ENCODE results near the gene NBPF26. TPM values are rescaled to one million over a fixed set of nuclear protein-coding genes. Genes with fewer than 3 reads are reported as not detected.
A peak's percentile ranks its signal among the peaks of the same experiment; 100 is the strongest.
"Not testable (repeated sequence)": the region's sequence is repeated elsewhere in the genome, so short reads cannot be mapped to it uniquely, and the experiment has no call there.

Gene NBPF26
- total and polyA plus RNA-seq, 9 of the 15 experiments (the other 6 are each of a cell fraction or from before 2014, with no cell fraction given) = 0.13 to 6.6 (median 5.2) TPM

DNA sequence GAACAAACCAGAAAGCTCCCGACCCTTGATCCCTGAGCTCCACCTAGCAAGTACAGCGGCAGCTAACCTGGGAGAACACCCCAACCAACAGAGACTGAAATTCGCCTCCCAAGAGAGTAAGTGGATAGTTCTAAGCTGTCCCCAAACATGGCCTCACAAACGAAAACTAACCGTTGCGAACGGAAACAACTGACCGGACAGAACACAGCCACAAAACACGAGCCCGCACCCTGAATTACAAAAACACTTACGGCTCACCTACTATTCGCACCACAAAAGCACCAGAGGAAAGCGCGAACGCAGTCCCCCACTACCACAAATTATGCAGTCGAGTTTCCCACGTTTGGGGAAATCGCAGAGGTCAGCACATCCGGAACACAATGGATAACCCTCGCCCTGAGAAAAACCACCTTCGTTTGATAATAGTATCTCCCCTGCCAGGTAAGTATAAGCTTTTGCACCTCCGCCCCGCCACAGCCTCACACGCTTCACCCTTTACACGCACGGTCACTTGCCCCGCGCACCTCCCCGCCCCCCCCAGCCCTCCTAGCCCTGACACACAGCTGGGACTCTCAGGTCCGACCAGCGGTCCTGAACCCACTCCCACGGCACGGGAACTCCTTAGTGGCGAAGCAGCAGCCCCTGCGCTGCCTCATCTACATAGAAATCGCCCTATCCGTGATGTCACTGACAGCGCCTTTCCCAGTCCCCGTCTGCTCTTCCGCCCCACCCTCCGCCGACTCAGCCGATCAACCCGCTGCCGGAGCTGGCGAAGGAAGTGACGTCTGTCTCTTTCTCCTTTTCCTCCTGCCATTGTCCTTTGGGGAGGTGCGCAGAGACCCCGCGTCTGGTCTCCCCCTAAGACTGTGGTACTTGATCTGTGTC is 127.0 kb downstream of the NBPF26 start (continued):
- peak; percentile 32 for TF ChIP-seq TCF3 (CRISPR knock-in tag; IDR thresholded peaks at IDR 0.05)
- TF ChIP-seq, protein P1, sequence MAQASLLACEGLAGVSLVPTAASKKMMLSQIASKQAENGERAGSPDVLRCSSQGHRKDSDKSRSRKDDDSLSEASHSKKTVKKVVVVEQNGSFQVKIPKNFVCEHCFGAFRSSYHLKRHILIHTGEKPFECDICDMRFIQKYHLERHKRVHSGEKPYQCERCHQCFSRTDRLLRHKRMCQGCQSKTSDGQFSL (CRISPR knock-in tag; IDR thresholded peaks at IDR 0.05) = 0 out of 2 replicates have a peak, but pooled peaks have one; percentile 29
- TF ChIP-seq, protein P1 (tag; IDR thresholded peaks at IDR 0.05) = not testable (repeated sequence)
- TF ChIP-seq PHF8 (IDR thresholded peaks at IDR 0.05; ENCODE audit: borderline replicate concordance, low read length) = peak; percentile 24; the same call in 1 of the 2 replicates
- TF ChIP-seq PHTF2 (CRISPR knock-in tag; IDR thresholded peaks at IDR 0.05) = peak; percentile 99
- peak; percentile 91 for TF ChIP-seq ZNF324 (CRISPR knock-in tag; IDR thresholded peaks at IDR 0.05)
- TF ChIP-seq, protein P2, sequence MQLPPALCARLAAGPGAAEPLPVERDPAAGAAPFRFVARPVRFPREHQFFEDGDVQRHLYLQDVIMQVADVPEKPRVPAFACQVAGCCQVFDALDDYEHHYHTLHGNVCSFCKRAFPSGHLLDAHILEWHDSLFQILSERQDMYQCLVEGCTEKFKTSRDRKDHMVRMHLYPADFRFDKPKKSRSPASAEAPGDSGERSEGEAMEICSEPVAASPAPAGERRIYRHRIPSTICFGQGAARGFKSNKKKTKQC (CRISPR knock-in tag; IDR thresholded peaks at IDR 0.05) = peak; percentile 94
- peak; percentile 100 for TF ChIP-seq RFX7 (CRISPR knock-in tag; IDR thresholded peaks at IDR 0.05)
- TF ChIP-seq, protein P3, sequence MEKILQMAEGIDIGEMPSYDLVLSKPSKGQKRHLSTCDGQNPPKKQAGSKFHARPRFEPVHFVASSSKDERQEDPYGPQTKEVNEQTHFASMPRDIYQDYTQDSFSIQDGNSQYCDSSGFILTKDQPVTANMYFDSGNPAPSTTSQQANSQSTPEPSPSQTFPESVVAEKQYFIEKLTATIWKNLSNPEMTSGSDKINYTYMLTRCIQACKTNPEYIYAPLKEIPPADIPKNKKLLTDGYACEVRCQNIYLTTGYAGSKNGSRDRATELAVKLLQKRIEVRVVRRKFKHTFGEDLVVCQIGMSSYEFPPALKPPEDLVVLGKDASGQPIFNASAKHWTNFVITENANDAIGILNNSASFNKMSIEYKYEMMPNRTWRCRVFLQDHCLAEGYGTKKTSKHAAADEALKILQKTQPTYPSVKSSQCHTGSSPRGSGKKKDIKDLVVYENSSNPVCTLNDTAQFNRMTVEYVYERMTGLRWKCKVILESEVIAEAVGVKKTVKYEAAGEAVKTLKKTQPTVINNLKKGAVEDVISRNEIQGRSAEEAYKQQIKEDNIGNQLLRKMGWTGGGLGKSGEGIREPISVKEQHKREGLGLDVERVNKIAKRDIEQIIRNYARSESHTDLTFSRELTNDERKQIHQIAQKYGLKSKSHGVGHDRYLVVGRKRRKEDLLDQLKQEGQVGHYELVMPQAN (IDR thresholded peaks at IDR 0.05; ENCODE audit: borderline replicate concordance) = peak; percentile 71; the same call in 1 of the 2 replicates
- TF ChIP-seq ZNF586 (CRISPR knock-in tag; conservative IDR thresholded peaks at IDR 0.05) = peak; percentile 99
- TF ChIP-seq HNRNPL (IDR thresholded peaks at IDR 0.05; ENCODE audit: low read depth, low read length) = peak; percentile 88
- TF ChIP-seq NFRKB (IDR thresholded peaks at IDR 0.05; ENCODE audit: low read depth) = 0 out of 2 replicates have a peak, but pooled peaks have one; percentile 13
- 0 out of 2 replicates have a peak, but pooled peaks have one; percentile 29 for TF ChIP-seq KLF1 (tag; IDR thresholded peaks at IDR 0.05)
- TF ChIP-seq, protein P4, sequence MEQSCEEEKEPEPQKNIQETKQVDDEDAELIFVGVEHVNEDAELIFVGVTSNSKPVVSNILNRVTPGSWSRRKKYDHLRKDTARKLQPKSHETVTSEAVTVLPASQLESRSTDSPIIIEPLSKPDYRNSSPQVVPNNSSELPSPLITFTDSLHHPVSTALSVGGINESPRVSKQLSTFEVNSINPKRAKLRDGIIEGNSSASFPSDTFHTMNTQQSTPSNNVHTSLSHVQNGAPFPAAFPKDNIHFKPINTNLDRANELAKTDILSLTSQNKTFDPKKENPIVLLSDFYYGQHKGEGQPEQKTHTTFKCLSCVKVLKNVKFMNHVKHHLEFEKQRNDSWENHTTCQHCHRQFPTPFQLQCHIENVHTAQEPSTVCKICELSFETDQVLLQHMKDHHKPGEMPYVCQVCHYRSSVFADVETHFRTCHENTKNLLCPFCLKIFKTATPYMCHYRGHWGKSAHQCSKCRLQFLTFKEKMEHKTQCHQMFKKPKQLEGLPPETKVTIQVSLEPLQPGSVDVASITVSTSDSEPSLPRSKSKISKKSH (CRISPR knock-in tag; IDR thresholded peaks at IDR 0.05) = peak; percentile 99
- TF ChIP-seq POLR2H (tag; IDR thresholded peaks at IDR 0.05; ENCODE audit: low read depth) = peak; percentile 98
- TF ChIP-seq, protein P5, sequence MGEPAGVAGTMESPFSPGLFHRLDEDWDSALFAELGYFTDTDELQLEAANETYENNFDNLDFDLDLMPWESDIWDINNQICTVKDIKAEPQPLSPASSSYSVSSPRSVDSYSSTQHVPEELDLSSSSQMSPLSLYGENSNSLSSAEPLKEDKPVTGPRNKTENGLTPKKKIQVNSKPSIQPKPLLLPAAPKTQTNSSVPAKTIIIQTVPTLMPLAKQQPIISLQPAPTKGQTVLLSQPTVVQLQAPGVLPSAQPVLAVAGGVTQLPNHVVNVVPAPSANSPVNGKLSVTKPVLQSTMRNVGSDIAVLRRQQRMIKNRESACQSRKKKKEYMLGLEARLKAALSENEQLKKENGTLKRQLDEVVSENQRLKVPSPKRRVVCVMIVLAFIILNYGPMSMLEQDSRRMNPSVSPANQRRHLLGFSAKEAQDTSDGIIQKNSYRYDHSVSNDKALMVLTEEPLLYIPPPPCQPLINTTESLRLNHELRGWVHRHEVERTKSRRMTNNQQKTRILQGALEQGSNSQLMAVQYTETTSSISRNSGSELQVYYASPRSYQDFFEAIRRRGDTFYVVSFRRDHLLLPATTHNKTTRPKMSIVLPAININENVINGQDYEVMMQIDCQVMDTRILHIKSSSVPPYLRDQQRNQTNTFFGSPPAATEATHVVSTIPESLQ (CRISPR knock-in tag; IDR thresholded peaks at IDR 0.05) = peak; percentile 80
- 0 out of 2 replicates have a peak, but pooled peaks have one; percentile 47 for TF ChIP-seq DNMT1 (IDR thresholded peaks at IDR 0.05)
- TF ChIP-seq HDAC3 (IDR thresholded peaks at IDR 0.05; ENCODE audit: borderline replicate concordance, partially characterized antibody) = peak; percentile 48
- peak; percentile 100 for TF ChIP-seq OTX1 (CRISPR knock-in tag; IDR thresholded peaks at IDR 0.05)
- TF ChIP-seq ERF (CRISPR knock-in tag; IDR thresholded peaks at IDR 0.05) = peak; percentile 100
